Upper lobe of left lung (tissue), 4 donors: Measurements from ENCODE around the gene COL8A2.

Experiments used
- POLR2A ChIP-seq, 4 donors: fragments of 450-650 bp; IDR thresholded peaks; one replicate each; pipeline ENCODE4 v1.5.1; 2016 to 2017; ENCODE audit warnings: antibody characterized with exemption in 4 of 4, mild to moderate bottlenecking in 2 of 4
- POLR2AphosphoS5 ChIP-seq, 2 donors: sonication (generic); formaldehyde crosslinking; IDR thresholded peaks; one replicate each; pipeline ENCODE4 v1.5.1; 2017; ENCODE audit warnings: antibody characterized with exemption in 2 of 2

DNA sequence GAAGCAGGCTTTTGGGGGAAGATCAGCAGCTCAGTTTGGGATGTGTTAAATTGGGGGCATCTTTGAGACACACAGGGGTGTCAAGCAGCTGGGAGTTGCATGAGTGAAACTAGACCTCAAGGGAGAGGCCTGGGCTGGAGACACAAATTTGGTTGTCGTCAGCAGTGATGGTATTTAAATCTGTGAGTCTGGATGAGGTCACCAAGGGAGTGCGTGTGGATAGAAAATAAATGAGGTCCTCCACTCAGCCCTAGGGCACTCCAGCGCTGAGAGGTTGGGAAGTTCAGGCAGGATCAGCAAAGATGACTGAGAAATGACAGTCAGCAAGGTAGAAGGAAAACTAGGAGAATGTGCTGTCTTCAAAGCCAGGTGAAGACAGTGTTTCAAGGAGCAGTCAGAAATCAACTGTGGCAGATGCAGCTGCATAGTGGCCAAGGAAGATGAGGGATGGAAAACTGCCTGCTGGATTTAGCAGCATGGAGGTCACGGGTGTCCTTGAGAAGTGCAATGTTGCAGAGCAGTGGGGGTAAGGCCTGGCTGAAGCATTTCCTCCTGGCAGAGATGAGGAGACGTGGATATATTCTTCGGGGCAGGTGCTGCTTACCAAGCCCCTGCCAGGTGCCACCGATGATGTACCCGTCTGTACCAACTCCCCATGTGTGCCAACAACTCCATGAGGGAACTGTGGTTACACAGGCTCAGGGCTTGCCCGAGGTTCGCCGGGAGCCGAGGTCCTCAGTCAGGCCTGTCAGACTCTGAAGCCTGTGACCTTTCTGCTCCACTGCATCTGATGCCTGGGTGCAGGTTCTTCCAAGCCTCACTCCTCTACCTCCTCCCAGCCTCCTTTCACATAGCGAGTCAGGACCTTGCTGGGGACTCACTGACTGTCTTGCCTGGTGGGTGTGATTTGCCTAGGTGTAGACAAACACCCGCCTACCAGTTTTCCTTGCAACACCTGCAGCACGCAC, 42.2 kb upstream of the COL8A2 start:
- TF ChIP-seq POLR2AphosphoS5 (IDR thresholded peaks at IDR 0.05) (no peak), POLR2A (IDR thresholded peaks at IDR 0.05) (no peak)
